HFF-Myc (cell line): Measurements from ENCODE around the gene KIF7.

ENCODE experiments used
- DNase-seq: peaks from one replicate; pipeline ENCODE4 v3.0.0-alpha.2; 2011; ENCODE audit warnings: low read depth; ENCODE audit errors: extremely low read depth
- H3K4me3 ChIP-seq: replicated peaks from 2 replicates; pipeline ENCODE4 v1.5.1; 2011; ENCODE audit warnings: low read depth, mild to moderate bottlenecking, control low read depth, low read length
- TF ChIP-seq, protein P1 (sequence below): IDR thresholded peaks from 2 replicates; pipeline ENCODE4 v1.5.1; 2012; ENCODE audit warnings: mild to moderate bottlenecking, low read depth, low read length, control low read depth; ENCODE audit errors: missing control alignments

Gene KIF7

DNA sequence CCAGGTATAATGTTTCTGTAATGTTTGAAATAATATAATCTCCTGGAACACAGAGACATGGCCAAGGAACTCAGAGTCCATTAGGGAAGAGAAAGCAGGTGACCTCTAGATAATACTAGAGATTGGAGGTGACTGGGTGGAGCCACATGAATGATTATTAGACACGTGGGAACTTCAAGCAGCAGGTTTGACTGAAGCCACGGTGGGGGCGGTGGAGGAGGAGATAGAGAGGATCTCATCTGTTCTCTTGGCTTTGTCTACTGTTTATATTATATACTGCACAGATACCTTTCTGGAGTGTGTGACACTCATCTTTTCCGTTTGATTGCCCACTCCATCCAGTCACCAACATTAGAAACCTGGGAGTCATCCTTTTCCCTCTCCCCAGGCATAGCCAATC is 33.7 kb downstream of the KIF7 start:
- no peak overlapping the region for H3K4me3 ChIP-seq
- TF ChIP-seq, protein P1, sequence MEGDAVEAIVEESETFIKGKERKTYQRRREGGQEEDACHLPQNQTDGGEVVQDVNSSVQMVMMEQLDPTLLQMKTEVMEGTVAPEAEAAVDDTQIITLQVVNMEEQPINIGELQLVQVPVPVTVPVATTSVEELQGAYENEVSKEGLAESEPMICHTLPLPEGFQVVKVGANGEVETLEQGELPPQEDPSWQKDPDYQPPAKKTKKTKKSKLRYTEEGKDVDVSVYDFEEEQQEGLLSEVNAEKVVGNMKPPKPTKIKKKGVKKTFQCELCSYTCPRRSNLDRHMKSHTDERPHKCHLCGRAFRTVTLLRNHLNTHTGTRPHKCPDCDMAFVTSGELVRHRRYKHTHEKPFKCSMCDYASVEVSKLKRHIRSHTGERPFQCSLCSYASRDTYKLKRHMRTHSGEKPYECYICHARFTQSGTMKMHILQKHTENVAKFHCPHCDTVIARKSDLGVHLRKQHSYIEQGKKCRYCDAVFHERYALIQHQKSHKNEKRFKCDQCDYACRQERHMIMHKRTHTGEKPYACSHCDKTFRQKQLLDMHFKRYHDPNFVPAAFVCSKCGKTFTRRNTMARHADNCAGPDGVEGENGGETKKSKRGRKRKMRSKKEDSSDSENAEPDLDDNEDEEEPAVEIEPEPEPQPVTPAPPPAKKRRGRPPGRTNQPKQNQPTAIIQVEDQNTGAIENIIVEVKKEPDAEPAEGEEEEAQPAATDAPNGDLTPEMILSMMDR = no peak
- DNase-seq = no peak

DNA sequence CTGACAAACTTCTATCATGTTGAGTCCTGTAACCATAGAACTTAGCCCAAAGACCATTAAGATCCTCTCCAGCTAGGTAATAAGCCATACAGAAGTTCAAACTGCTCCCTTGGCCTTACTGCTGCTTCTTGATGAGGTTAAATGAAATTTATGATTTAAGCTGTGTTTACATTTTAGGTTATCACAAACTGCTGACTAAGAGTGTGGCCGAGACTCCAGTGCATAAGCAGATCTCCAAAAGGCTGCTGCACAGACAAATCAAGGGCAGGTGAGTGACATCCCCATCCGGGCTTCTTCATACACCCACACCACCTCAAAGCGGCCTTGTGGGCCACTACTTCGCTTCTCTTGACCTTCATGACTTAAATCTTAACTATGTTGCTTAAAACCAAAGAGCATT is 39.0 kb downstream of the KIF7 start:
- no peak overlapping the region for H3K4me3 ChIP-seq
- no peak for DNase-seq
- TF ChIP-seq, protein P1 = no peak

DNA sequence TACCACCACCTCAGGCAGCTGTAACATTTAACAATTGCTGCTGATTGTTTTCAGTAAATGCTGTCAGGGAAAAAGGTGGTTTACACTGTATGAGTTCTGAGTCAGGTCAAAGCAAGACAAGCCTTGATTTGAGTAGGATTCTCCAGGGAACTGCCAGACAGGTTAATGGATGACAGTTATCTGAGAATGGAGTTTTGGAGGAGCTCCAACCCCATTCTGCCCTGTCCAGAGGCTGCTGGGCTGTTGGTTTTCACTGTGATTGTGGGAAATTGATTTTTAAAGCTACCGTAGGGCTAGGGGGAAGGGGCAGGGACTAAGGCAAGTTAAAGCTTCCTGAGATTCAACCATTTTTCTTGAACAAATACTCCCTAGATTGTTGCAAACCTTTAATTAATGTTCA is 40.1 kb downstream of the KIF7 start:
- H3K4me3 ChIP-seq = no peak overlapping the region
- no peak for DNase-seq
- TF ChIP-seq, protein P1 = no peak

DNA sequence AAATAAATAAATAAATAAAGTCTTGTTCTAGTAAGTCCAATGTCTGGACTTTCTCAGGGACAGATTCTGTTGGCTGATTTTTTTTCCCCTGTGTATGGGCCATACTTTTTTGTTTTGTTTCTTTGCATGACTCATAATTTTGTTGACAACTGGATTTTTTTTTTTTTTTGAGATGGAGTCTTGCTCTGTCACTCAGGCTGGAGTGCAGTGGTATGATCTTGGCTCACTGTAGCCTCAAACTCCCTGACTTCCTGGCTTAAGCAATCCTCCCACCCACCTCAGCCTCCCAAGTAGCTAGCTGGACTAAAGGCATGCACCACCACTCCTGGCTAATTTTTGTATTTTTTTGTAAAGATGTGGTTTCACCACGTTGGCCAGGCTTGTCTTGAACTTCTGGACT is 41.1 kb downstream of the KIF7 start:
- no peak for DNase-seq
- no peak overlapping the region for H3K4me3 ChIP-seq
- TF ChIP-seq, protein P1 = no peak

DNA sequence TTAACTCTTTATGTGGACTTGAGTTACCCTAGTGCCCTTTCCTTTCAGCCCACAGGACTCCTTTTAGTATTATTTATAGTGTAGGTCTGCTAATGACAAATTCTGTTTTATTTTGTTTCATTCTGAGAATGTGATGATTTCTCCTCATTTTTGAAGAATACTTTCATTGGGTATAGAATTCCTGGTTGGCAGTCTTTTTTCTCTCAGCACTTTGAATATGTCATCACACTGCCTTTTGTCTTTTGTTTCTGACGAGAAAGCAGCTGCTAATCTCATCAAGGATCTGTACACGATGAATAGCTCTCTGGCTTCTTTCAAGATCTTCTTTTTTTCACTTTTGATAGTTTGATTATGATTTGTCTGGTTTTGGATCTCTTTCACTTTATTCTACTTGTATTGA is 42.2 kb downstream of the KIF7 start:
- DNase-seq = no peak
- TF ChIP-seq, protein P1 = no peak
- no peak overlapping the region for H3K4me3 ChIP-seq

DNA sequence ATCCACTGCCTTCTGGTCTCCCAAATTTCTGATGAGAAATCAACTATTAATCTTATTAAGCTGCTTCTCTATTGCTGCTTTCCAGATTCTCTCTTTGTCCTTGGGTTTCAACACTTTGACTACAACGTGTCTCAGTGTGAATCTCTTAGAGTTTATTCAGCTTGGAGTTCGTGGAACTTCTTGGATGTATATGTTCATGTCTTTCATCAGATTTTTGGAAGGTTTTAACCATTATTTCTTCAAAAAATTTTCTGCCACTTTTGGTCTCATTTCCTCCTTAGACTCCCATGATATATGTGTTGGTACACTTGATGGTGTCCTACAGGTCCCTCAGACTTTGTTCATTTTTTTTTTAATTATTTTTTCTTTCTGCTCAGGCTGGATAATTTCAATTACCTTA is 44.0 kb downstream of the KIF7 start:
- DNase-seq = no peak
- H3K4me3 ChIP-seq = no peak overlapping the region
- TF ChIP-seq, protein P1 = no peak

DNA sequence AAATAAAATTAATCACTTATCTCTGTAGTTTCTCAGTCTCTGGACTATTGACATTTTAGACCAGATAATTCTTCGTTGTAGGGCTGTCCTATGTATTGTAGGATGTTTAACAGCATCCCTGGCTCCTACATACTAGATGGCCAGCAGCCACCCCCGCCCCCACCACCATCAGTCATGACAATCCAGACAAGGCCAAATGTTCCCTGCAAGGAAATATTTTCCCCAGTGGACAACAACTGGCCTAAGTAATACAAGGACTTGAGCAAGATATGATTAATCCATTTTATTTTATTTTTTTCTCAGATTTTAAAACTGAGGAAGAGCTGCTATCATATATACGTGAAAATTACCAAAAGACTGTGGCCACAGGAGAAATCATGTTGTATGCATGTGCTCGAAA is 56.2 kb downstream of the KIF7 start:
- TF ChIP-seq, protein P1 = no peak
- H3K4me3 ChIP-seq = no peak overlapping the region
- DNase-seq = no peak
